Brain pericyte (primary cell): ENCODE data around the gene FAP.

Experiments
- DNase-seq: peaks from one replicate; pipeline ENCODE4 v3.0.0-alpha.2; 2012; ENCODE audit warnings: low read depth, low spot score

The FAP gene

DNA sequence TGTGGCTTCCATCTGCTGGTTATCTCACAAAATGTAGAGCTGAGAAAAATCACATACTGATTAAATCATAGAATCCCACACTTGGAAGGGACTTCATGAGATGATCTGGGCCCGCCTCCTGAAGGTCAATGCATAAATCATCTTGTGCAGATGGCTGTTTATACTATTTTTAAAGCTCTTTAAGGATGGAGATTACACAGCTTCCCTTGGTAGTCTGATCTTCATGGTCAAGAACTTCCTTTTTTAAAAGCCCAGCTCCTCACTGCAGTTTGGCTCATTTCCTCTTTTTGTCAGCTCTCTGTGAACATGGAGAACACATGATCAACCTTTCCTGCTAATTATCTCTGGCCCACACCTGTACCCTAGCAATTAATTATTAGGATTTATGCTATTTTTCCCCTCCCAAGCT lies 117.1 kb downstream of the FAP start:
- DNase-seq = no peak

DNA sequence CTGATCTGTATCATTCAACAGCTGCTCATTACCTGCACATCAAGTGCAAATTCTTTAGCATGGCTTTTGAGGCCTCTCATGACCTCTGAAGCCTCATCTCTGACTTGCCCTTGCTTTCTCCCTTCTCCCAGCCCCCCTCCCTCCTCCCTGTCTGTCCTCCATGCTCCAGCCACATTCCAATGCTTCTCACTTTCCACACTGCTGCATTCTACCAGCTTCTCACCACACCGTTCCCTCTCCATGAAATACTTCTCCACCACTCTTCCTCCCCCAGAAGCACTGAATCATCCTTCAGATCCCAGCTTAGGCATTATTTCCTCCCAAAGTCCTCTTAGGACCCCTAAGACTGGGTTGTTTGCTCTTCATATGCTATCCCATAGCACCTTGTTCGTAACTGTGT lies 118.1 kb downstream of the FAP start:
- no peak for DNase-seq

DNA sequence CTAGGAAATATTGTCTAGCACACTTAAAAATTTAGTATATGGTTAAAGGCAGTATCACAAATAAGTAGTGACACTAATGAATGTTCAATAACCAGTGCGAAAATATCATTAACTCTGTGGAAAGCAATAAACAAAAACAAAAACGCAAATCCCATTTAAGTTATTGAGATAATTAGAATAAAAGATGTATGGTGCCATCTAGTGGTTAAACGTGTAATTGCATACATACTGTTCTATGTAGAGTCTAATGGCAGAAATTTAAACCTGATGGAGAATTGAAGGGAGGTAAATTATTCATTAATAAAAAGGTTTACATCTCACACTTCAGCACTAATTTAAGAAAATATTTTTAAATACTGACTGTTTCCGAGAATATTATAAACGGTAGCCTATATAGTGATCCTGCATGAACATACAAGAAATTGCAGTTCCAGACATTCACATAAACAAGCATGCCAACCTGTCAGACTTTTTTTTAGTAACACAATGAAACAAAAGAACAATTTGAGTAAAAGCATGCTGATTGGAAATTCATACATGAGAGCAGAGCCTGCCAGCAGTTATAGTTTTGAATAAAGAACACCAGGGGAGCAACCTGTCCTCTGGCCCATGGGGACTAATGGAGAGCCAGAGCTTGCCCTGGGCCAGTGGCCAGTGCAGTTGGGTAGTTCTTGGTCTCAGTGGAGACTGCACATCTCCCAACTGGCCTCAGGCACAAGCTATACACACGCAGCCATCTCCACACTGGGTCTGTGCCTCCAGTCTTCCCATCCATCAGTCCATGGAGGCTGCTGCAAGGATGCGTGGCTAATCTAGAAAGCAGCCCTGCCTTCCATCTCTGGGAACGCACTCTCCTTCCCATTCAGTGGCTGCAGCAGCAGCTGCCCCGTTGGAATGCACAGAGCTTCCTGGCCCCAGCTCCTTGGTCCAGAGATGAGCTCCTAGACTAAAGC lies 119.2 kb downstream of the FAP start:
- no peak for DNase-seq
